IPS-NIHi11 (cell line): ENCODE measurements around the gene PRKN.
"Not testable (repeated sequence)": the region's sequence is repeated elsewhere in the genome, so short reads cannot be mapped to it uniquely, and the experiment has no call there.

ENCODE experiments used
- DNase-seq: peaks from one replicate; pipeline ENCODE4 v3.0.0; 2012; ENCODE audit warnings: mixed read lengths, low spot score

Gene PRKN

DNA sequence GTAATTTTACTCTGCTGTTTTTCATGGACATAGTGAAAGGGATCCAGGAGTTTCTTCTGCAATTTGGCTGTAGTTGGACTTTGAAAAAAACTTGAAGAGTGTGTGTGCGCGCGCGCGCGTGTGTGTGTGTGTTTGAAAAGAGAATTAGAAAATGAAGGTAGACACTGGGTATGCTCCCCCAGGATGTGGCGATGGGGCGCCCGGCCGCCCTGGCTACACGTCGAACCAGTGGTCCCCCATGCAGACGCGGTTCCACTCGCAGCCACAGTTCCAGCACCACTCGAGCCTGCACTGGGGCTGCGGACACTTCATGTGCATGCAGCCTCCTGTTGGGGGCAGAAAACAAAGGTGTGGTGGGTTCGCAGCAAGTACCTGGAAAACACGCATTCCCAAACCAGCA, 1377.7 kb downstream of the PRKN start:
- DNase-seq = peak; percentile 30

DNA sequence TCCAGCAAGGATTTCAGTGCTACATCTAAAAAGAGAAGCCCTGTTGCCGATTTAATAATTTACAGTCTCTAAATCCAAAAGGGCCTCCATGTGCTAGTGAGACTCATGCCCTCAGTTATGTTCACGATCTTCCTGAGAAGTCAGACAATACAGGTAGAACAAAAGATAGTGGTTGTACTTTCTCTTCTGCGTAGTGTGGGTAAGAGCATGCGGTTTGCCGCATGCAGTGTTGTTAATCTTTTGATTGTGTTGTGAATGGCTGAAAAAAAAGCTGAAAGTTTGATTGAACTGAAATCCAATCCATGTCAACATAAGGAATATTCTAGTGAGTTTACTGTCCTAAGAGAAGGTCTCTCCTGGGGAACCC, 1379.0 kb downstream of the PRKN start:
- DNase-seq = no peak

DNA sequence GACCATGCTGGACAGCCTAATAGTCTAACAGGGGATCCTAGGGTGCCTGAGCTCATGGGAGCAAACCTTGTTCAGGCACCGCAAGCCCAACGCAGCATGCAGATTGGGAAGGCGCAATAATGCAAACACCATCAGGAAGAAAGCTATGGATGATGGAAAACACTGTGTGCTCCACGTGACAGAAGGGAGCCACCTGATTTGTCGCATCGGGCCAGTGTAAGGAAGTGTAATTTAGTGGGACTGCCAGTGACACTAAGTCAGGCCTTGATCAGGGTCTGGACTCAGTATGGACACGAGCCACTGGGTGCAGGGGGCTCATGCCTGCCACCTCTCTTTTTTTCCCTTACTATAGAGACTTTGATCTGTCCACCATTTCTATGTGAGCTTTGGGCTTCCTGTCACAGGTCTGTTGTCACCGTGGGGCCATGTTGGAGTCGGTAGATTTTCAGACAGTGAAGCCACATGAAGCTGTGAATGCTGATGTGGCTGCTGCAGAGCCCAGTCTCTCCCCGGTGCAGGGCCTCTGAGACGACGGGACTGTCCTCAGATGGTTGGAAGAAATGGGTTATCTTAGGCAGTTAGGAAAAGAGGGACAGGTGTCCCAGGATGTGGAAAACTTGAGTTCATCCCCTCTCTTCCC, 1379.5 kb downstream of the PRKN start:
- no peak for DNase-seq

DNA sequence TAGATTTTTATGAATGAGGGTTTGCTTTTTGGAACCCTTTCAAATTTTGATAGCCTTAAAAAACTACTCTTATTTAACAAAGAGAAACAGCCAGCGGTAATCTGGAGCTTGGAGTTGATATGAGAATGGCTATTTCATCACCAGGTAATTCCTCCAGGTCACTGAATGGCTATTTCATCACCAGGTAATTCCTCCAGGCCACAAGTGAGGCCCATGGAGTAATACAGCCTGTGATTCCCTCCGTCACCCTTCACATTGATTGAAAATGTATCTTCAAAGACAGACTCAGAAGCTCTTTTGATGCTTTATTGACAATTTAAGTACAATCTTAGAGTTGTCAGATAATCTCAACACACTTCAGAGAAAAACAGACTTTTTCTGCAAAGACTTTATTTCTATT, 1380.4 kb downstream of the PRKN start:
- no peak for DNase-seq

DNA sequence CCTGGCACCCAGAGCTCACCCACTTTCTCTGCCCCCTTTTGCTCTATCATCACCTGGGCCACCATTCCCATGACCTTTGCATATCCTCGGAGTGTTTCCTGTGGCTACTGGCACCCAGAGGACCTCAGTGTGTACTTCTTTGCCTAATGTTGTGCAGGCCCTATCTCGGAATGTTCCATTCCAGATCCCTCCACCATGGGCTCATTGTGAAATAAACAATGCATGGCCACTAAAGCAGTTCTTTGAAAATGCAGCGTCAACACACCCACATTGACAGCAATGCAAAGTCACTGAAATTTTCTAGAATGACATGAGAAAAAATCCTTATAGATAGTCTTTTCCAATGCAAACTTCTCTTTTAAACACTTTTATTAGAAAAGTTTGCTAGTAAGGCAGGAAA, 1380.8 kb downstream of the PRKN start:
- no peak for DNase-seq

DNA sequence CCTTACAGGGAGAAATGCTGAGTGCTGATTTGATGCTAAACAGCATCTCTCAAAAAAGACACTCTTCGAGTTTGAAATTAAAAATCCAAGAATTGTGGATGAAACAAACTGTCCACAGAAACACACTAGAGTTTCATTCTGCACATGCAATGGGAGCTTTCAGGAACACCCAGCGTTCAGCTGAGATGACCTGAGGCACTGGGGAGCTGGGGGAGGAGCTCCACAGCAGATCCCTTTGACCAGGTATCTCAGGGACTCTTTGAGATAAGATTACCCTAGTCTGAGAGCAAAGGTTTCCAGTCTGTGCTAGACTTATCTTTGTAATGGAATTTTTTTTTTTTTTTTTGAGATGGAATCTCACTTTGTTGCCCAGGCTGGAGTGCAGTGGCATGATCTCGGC, 1382.9 kb downstream of the PRKN start:
- DNase-seq = no peak

DNA sequence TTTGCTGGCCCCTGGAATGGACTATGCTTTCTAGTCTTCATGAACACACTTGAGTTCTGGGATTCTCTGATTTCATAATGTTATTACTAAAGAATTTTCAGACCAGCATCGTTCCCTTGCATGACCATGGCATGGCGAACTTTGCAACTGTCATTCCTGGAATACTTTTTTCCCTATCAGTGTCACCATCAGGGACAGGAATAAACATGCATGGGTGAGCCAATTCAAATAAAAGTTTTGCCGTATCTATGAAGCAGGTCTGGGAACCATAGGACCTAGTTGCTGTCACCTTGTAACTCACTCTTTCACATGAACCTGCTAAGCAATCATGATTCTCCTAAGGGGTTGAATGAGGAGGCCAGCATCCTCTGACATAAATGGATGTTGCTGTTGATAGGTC, 1385.5 kb downstream of the PRKN start:
- no peak for DNase-seq

DNA sequence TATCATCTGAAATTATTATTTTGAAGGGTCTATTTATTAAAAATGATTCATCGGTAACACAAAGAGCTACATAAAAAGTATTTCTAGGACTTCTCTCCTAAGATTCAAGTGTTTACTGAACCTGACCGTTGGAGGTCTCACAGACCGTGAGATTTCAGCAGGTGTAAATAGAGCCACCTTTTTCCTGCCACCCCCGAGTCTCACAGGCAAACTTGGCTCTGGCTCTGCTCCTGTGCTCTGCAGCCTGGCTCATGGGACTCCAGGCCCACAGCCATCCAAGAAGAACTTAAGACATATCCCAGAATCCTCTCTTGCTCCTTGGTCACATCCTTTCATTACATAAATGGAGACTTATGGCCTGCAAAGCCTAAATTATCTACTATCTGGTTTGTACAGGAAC, 1385.9 kb downstream of the PRKN start:
- DNase-seq = no peak

DNA sequence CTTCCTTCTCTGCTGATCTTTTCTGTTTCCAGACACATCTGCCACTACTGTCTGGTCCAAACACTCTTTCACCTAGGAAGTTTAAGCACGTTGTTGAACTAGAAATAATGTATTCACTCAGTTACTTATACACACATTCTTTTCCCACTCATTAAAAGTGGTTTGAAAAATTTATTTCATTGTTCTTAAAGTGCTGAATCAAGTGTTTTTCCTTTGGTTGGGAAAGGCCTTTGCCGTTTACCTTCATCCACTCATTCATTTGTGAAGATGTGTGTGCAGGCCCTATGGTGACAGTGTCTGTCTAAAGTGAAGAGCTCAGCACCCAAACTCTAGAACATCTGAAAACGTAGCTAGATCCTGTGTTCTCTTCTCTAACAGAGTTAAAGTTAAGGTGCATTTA, 1389.6 kb downstream of the PRKN start:
- no peak for DNase-seq

DNA sequence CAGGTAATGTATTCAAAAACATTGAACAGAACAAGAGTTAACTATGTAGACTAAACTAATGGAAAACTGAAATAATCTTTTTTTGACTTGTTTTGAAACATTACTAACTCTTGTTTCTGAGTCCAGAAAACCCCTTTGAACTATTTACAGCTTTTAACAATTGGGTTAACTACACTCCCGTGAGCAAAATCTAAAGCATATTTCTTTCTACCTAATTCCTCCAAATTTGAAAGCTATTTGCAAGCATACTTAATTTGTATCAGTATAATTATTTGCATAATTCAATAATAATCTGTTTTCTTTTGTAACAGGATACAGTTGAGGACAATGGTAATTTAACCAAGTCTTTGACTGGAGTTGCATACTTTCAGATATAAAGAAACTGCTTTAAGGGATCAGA, 1391.1 kb downstream of the PRKN start:
- no peak for DNase-seq

DNA sequence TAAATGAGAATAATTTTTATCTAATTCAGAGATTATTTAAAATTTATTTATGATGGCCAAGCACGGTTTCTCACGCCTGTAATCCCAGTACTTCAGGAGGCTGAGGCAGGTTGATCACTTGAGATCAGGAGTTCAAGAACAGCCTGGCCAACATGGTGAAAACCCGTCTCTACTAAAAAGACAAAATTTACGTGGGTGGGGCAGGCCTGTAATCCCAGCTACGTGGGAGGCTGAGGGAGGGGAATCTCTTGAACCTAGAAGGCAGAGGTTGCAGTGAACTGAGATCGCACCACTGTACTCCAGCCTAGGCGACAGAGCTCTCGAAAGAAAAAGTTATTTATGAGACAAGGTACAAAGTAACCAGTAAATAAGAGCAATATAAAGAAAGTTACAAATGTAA, 1394.2 kb downstream of the PRKN start:
- DNase-seq = no peak

DNA sequence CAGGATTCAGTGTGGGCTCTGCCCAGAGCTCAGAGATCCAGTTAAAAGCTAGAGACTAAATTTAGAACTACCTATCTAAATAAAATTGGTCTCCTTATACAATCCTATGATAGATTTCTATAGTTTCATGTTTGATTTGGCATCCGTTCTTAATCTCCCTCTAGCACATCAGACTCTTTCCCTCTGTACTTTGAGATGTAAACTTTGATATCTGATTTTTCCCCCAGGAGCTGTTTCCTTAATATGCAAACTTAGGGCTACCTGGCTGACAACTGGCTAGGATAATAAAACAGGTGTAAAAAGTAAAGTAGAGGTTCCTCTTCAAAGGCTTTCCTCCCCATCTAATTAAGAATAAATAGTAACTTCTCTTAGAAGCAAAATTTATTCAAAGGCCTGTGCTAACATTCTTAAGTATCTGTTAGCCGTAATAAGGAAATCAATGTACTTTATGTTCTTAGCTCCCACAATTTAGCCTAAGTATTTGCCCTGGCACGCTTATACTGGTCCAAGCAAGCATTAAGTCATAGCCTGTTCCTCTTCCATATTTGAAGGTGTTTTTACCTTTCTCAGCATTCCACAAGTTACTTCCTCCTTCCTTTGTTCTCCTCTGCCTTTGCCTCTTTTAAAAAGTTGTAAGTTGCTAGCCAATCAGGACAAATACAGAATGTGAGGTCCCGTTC, 1396.0 kb downstream of the PRKN start:
- not testable (repeated sequence) for DNase-seq

DNA sequence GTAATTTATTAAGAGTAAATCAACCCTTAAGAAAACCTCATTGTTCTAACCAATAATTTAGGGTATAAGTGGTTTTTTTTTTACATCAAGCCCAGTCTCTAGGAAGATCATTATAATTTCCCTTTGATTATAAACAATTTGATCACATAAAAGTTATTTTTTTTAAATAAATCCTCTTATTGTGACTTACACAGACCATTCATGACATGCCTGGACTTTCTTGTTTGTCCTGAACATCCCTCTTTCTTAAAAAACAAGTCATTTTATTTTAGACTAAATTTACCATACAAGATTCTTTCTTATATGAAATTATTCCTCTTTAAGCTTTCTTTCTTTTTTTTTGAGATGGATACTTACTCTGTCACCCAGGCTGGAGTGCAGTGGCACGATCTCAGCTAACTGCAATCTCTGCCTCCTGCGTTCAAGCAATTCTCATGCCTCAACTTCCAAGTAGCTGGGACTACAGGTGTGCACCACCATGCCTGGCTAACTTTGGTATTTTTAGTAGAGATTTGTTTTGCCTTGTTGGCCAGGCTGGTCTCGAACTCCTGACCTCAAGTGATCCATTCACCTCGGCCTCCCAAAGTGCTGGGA, 1400.1 kb downstream of the PRKN start:
- no peak for DNase-seq

DNA sequence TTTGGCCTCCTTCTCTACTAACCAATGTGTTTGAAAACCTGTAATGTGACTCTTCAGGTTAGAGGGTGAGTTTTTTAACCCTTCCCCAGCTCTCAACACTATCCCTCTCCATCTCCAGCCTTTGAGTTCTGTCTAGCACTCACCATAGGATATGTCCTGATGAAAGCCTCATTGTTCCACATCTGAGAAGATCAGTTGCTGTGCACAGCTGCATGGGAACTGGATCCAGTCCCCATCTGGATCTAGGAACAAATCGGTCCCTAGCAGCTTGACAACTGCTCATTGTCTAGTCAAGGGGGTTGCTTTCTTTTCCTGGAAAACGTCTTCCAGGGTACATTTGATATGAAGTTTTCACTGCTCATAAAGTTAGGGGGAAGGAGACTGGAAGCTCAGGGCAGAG, 1408.3 kb downstream of the PRKN start:
- DNase-seq = no peak

DNA sequence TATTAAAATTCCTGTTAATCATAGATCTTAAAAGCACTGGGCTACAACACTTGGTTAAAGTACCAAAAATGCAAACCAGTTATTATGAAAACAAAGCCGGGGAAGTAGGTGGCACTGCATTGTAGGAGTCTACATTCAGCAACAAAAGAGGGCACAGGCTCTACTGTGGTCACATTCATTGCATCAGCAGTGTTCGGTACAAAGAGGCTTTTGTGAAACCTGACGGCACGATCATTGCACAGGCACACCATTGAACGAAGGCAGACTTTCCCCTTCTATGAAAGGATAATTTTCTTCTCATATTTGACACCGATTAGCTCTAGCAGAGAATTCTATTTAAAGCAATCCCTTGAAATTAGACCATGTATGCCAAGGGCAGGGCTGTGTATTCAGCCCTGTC, 1409.1 kb downstream of the PRKN start:
- no peak for DNase-seq

DNA sequence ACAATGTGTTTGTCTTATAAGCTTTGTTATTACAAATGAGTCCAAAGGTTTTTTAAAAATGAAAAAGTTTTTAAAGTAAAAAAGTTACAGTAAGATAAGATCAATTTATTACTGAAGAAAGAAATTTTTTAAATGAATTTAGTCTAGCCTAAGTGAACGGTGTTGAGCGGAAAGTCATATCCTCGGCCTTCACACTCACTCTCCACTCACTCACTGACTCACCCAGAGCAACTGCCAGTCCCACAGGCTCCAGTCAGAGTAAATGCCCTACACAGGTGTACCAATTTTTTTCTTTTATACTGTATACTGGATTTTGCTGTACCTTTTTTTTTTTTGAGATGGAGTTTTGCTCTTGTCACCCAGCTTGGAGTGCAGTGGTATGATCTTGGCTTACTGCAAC, 1411.0 kb downstream of the PRKN start:
- no peak for DNase-seq

DNA sequence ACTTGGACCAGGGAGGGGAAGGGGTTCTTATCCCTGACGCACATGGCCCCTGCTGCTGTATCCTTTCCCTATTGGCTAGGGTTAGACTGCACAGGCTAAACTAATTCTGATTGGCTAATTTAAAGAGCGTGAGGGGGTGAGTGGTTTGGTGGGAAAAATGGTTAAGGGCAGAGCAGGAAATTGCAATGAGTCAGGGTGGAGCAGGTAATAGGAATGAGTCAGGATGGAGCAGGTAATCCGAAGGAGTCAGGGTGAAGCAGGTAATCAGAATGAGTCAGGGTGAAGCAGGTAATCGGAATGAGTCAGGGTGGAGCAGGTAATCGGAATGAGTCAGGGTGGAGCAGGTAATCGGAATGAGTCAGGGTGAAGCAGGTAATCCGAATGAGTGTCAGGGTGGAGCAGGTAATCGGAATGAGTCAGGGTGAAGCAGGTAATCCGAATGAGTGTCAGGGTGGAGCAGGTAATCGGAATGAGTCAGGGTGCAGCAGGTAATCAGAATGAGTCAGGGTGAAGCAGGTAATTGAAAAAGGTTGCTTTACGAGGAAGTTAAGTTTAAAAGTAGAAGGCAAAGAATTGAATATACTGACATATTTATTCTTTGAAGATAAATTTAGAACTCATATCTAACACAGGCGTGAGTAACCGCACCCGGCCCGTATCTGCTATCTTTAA, 1412.2 kb downstream of the PRKN start:
- not testable (repeated sequence) for DNase-seq

DNA sequence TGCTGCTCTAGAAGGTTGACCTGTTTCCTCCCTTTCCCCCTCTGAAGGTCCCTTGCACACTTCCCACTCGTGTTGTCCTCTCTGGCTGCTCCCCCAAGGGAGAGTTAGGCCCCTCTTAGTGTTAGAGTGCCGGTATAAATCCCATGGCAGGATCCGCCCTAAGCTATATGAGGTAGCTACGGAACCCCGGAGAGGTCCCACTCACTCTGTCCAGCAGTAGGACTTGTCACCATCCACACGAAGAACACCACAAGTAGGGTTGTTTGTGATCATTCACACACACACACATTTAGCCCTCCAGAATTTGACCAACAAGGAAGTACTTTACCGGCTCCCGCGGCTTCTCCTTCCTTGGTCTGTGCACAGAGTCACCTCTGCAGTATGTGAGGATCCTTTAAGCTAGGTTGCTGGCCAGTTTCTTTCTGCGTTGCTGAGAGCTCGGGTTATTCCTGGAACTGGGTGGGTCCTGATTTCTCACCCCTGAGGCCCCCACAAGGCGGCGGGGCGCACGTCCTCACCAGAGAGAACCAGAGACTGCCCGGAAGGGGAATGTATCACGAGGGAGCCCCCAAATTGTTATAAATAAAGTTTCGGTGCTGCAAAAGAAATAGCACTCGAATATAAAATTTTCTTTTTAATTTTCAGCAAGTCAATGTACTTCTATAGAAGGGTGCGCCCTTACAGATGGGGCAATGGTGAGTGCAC, 1412.9 kb downstream of the PRKN start:
- DNase-seq = not testable (repeated sequence)

DNA sequence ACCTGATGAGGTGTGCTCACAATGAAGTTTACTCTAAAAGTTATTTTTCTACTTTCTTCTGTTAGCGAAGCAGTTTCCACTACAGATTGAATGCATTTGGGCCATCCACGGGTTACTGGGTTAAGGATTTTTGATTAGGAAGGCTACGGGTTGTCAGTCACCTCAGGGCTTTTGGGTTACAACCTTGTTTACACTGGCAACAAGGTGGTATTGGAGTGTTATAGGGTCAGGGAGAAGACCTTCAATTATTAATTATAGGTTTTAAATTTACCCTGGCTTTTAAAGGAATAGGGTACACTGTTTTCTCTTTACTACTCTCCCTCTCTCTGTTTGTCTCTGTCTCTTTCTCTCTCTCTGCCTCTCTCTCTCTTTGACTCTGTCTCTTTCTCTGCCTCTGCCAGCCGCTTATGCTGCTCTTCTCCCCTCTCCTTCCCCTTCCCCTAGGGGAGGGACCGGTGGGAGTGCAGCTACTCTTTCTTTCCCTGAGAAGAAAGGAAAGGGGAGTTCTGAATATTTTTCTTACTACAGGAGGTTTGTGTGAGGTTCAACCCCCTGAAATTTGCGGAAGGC, 1413.5 kb downstream of the PRKN start:
- DNase-seq = no peak

DNA sequence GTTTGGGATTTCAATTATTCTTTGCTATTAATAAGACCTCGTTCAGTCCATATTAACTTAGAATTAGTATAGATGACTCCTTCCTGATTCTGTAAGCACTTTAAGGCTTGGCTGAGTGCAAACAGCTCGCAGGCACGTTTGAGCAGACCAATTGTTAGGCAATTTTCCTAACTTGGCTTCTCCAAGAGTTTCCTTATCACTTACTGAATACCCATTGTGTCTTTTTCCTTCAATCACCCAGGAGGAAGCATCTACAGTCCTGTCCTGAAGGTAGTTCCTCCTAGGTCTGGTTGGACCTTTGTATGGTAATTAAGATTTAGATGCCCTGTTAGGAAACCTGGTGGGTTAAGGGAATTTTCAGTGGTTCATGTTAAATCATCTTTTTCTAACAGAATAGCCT, 1414.1 kb downstream of the PRKN start:
- not testable (repeated sequence) for DNase-seq

DNA sequence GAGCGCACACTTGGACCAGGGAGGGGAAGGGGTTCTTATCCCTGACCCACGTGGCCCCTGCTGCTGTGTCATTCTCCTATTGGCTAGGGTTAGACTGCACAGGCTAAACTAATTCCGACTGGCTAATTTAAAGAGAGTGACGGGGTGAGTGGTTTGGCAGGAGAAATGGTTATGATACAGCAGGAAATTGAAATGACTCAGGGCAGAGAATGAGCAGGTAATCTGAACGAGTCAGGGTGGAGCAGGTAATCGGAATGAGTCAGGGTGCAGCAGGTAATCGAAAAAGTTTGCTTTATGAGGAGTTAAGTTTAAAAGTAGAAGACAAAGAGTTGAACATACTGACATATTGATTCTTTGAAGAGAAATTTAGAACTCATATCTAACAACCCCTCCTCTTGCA, 1417.8 kb downstream of the PRKN start:
- not testable (repeated sequence) for DNase-seq

DNA sequence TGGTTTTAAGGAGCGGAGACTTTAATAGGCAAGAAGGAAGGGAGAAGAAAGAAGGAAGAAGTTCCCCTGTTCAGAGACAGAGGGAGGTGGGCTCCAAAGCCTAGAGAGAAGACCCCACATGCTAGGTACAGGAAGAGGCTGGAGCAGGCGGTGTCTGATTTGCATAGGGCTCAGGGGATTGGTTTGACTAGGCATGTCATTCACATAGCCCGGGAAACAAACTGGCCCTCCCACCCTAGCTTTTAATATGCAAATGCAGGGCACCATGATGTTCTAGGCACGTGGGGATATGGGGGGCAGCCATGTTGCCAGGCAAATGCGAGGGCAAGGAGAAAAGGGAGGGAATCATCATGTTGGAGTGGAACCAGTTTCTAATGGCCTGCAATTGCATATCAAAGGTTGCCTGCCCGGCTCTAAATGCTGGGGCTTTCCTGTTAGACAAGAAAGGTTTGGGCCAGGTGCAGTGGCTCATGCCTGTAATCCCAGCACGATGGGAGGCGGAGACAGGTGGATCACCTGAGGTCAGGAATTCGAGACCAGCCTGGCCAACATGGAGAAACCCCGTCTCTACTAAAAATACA, 1419.4 kb downstream of the PRKN start:
- DNase-seq = peak; percentile 4
